HG02884 (cell line): ENCODE data around the gene NRCAM.
"Not testable (repeated sequence)": the region's sequence is repeated elsewhere in the genome, so short reads cannot be mapped to it uniquely, and the experiment has no call there.

Experiments
- ATAC-seq: cut with Tn5 transposase; IDR thresholded peaks from one replicate; pipeline ENCODE4 v1.9.1; 2021; ENCODE audit warnings: mild to moderate bottlenecking, moderate library complexity; ENCODE audit not compliant: unreplicated experiment

NRCAM gene

DNA sequence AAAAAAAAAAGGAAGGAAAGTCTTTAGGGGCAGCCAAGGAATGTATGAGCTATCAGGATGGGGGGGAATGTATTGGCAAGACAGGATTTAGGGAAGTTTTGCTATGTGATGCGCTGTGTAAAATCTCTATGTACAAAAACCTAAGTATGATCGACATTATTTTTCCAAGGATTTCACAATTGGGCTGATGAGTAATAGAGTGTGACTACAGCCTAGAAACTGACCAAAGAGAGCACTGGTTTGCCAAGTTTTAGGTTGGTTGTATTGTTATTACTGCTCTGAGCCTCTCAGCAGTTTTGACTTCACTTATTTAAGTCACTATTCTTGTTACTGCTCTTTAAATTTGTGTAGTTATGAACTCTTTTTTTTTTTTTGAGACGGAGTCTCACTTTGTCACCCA, 107.3 kb downstream of the NRCAM start:
- ATAC-seq: no peak

DNA sequence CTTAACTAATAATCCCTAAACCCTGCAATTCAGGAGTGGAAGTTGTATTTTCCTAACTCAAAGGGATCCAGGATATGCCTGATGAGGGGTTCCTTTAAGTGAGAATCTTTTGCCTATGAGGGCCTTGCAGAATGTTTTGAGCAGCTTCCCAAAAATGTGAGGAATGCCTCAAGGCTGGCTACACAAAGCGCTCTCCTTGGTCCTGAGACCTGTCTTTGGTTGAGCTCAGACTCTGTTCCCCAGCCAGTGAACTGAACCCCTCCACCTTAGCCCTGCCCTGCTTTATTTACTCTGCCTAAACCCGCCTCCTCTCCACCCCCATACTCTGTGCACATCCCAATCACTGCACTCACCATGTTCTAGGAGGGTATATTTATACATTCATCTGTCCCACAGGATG, 108.6 kb downstream of the NRCAM start:
- no peak for ATAC-seq

DNA sequence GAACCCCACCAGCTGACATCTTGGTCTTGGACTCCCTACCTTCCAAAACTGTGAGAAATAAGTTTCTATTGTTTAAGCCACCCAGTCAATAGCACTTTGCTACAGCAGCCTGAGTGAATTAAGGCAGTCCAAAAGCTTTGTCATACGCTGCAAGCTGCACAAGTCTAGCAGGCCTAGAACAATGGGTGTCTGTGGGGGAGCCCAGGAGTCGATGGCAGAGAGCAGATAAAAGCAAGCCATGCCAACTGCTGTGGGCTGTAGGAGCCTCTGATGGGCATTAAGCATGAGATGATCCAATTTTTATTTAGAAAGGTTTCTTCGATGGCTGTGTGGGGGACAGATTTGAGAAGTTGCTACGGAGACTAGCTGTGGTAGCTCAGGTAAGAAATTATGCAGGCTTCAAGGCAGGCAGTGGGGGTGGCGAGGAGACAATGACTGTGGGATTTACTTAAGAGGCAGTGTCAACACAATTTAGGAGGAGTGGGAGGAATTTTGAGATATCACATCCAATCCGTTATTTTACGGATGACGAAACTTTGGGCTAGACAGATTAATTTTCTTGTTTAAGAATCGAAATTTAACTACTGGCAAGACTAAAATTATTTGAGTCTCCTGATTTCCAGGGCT, 110.4 kb downstream of the NRCAM start:
- no peak for ATAC-seq

DNA sequence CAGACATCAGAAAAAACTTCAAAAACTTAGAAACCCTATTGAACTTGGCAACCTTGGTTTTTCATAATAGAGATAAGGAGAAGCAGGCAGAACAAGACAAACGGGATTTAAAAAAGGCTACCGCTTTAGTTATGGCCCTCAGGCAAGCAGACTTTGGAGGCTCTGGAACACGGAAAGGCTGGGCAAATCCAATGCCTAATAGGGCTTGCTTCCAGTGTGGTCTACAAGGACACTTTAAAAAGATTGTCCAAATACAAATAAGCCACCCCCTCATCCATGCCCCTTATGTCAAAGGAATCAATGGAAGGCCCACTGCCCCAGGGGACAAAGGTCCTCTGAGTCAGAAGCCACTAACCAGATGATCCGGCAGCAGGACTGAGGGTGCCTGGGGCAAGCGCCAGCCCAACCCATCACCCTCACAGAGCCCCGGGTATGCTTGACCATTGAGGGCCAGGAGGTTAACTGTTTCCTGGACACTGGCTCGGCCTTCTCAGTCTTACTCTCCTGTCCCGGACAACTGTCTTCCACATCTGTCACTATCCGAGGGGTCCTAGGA, 115.3 kb downstream of the NRCAM start:
- no peak for ATAC-seq

DNA sequence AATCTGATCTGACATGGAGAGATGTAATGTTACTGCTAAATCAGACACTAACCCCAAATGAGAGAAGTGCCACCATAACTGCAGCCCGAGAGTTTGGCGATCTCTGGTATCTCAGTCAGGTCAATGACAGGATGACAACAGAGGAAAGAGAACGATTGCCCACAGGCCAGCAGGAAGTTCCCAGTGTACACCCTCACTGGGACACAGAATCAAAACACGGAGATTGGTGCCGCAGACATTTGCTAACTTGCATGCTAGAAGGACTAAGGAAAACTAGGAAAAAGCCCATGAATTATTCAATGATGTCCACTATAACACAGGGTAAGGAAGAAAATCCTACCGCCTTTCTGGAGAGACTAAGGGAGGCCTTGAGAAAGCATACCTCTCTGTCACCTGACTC, 115.8 kb downstream of the NRCAM start:
- ATAC-seq: not testable (repeated sequence)

DNA sequence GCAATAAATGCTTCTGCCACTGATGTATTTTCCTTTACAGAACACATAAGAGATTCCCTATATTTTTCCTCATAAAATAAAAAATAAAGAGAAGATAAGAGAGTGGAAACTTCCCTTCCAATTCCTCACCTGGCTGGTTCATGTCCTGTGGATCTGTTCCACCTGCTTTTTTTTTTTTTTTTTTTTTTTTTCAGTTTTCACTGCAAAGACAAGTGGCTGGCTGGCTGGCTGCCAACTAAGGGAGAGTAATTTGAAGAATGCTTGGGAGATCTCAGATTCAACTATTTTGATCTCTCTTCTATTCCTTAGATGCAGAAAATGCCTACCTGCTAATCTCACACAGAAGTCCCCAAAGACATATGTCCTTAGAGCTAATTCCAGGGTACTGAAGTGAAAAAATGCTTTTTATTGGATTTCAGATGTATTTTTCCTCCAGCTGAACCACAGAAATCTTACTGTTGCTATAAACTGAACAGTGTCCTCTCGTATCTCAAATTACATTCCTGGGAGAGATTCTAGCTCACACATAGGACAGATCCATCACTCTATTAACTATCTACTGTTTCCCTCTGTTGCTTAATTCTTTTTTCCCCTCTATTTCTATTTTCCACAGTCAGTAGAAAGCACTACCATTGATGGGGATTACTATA, 120.8 kb downstream of the NRCAM start:
- ATAC-seq: no peak

DNA sequence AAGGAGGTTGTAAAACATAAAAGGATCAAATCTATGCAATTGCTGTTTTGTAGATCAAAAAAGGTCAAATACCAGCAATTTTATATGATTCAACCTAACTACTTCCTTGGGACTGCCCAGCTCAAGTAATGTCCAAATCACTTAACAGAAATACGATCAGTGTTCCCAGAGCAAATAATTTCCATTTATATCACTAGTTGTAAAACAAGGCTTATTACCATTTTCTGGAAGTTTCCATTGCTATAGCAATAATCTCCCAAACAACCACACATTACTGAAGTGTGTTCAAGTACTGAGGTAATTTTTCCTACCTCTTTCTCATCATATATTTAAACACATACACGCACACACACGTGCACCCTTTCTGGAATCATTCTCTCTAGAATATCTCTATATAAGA, 123.3 kb downstream of the NRCAM start:
- ATAC-seq: no peak

DNA sequence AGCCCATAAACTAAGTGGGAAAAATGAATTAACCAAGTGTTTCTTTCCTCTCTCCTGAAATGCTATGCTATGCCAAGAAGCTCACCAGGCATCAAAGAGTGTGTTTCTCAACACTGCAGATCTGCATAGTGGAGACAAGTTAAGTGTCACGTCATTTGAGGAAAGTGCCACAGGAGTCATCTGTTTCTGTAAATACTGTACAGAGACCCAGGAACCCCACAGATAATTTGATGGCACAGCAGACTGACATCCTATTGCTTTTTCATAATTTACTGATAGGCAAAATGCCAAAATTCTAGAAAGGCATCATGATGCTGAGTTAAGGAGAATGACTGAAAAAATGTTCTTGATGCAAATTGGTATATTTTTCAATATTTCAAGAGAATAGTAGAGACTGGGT, 124.3 kb downstream of the NRCAM start:
- no peak for ATAC-seq

DNA sequence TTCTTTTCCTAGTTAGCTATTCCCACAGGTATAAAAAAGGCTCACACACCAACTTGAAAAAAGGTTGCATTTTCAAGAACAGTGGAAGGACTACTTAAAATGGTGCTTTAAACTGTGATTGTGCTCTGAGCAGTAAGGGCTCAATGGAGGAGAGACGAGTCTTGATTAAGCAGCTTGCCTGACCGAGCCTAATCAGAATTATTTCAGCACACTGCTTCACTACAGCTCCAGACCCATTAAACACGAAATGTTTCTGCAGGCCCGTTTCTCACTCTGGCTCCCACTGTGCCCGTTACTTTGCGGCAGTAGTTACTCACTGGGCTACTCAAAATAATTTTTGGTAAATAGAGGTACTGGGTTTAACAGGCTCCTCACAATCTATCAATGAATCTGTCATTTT, 126.0 kb downstream of the NRCAM start:
- no peak for ATAC-seq

DNA sequence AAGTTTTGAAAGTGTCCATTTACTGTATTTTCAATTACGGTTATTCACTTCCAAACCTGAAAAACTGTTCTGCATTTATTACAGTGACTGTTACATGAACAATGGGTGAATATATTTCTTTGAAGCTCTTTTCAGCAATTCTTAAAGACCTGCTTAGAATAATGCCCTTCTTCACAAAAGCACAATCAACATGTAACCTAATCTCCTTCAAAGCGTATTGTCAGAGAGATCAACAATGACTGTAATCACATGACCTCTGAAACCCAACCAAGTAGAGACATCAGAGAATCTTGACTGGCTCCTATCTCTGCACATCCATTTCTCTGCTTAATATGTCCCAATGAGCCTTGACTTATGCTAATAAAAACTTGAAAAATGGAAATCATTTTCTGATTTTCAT, 126.7 kb downstream of the NRCAM start:
- ATAC-seq: no peak

DNA sequence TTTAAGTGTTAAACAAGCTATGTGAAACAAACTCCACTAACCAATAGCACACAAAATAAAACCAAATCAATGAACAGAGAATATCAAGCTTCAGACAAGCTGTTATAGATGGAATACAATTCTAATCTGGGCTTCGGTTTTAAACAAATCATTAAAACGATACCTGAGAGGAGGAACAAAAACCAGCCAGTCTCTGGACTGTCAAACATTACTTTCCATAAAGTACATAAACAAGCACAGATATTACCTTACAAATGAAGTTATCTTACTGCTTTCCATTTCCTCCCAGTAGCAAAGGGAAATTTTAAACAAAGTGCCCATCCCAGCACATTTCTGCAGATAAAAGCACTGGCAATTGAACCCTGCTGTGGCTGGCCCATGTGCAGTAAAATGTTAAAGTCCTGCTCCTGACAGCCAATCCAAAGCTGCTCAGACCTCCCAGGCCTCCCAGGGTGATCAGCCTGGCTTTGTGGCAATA, 128.0 kb downstream of the NRCAM start:
- peak; percentile 73 for ATAC-seq

DNA sequence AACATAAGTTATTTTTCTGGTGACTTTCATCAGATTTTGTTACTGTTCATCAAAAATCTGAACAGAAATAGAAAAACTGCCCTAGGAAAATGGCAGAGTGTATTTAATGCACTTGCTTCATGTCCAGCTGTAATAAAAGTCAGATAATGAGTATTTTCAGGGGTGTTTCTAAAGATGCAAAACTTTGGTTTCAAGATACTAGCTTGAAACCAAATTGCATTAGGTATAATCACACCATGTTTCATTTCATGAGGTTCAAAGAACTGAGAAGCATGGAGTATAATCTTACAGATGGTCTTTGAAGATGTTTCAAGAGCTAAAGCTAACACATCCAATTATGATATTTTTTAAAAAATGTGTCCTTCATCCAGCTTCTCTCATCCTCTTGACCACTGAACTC, 128.9 kb downstream of the NRCAM start:
- ATAC-seq: peak; percentile 41

DNA sequence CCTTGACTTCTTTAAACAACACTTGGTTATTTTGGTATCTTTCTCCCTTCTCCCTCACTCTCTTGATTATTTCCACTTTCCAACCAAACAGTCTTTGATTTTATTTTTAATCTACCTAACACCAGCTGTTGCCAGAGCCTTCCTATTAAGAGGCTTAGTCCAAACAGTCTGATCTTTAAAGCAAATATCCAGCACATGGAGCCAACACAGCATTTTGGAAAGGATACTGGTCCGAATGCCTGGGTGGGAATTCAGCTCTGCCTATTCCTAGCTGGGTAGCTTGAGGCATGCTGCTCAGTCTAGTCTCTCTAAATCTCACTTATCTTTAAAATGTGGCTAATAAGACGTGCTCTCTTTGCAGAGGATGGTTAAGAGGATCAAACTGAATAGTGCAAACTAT, 129.3 kb downstream of the NRCAM start:
- ATAC-seq: no peak

DNA sequence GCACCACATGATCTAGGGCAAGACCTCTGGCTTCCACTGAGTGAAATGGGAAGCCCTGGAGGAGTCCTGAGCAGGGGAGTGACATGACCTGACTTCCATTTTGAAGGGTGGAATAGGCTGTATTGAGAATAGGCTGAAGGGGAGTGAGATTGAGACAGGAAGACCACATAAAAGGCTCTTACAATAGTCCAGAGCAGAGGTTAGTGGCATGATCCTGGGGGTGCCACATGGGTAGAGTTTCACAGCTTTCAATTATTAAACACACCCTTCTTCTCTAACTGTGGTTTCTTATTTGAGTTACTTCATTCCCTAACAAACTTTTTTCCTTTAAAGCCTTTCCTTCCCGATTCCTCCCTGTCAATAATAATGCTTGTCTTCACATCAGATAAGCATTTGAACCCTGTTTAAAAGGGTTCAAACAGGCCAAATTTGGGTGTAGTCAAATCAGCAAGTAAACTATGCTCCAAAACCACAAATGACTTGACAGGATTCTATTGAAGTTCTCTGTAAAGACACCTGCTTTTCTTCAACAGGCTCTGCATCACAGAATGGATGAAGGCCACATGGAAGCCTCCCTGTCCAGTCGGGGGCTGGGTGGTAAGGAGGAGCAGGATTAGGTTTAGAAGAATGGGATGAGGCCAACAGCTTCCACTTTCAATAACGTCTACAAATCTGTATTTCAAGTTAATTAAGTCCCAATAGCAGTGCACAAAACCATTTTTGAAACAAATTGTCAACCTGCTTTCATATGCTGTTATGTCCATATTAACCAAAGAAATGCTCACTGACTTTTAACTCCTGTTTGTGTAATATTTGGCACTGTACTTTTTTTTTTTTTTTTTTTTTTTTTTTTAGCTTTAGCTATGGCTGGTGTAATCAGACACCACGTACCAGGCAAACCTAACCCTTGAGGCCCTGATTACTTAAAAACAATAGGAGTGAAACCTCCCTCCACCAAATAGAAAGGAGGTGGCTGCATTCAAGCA, 131.9 kb downstream of the NRCAM start:
- ATAC-seq: no peak

DNA sequence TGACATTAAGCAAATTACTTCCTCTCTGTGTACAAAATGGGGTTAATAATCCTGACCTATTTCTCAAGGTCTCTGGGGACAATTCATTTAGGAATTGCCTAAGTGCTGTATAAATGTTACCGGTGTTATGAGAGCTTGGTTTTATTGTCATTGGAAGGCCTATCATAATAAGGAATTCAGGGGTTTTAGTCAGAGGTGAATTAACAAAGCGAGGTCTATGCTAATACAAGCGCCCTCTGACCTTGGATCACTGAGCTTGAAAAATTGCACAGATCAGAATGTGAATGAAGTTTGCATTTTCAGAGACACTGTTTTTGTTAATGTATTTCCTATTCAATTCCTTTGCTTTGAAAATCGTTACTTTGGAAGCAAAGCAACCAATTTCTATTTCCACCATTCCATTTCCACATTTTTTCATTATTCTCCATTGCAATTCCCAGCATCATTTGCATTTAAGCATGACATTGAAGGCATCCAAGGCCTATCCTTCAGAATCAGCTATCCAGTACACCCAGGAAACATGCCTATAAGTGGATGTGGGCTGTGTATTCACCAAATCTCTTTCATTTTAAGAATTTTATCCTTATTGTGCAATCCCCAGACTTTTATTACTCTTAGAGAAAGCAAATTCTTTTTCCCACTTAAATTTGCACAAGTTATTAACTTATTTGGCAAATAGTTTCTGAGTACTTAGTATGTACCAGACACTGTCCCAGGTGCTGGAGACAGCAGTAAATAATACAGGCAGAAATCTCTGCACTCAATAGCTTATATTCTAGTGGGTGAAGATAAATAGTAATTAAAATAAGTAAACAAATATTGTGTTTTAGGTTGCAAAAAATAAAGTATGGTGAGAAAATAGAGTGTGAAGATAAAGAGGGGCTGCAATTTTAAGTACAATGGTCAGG, 133.1 kb downstream of the NRCAM start:
- ATAC-seq: no peak

DNA sequence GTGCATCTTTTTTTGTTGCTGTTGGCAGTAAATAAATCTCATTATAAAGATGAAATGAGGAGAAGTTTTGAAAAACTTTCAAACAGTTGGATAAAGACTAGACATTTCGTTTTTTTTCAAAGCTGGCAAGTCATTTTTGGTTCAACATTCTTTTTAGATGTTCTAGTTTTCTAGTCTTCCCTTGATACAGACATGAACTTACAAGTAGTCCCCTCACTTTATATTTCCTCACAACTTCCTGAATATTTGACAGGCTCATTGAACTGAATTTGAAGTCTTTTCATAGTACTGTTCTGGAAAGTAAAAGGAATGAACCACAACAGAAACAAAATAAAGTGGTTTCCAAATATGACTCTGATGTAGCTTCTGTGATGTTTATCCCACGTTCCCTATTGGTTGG, 134.2 kb downstream of the NRCAM start:
- ATAC-seq: no peak

DNA sequence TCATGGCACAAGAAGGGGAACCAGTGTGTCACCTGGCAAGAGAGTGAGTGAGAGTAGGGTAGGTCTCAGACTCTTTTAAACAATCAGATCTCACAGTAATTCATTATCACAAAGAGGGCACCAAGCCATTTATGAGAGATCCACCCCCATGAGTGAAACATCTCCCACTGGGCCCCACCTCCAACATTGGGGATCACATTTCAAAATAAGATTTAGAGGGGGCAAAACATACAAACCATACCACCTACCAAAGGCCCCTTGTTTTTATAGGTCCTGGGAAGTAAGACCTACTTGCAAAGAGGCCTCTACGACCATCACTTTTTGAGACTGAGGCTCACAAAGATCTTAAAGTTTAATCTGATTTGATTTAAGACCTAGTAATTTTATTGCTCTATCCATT, 134.9 kb downstream of the NRCAM start:
- no peak for ATAC-seq

DNA sequence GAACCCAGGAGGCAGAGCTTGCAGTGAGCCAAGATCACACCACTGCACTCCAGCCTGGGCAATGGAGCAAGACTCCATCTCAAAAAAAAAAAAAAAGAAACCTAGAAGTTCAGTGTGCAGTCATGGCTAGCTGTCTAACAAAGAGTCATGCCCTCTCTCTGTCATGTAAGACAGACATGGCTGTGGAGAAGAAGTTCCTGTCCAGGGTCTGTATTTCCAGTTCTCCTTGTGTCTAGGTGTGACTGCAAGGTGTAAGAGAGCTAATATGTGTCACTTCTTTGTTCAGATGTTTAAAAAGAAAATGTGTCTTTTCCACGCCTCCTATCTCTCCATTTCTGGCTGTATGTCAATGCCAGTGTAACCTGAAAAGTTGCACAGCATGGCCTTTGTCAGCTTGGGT, 139.5 kb downstream of the NRCAM start:
- ATAC-seq: no peak

DNA sequence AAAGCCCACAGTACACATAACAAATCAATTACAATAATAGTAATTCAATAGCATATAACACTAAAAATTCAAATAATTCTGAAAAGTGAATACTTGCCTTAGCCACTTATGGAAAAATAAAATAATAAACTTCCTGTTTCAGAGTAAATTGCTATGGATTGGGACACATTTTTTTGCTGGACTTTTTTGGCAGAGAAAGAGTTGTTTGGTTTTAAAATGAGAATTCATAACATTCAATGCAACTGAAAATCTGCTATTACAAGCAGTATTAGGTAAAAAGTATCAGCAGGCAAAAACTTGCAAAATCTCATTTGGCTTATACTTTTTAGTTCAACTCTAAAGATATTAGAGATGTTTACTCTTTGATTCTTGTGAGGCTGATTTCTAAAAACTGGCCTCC, 141.7 kb downstream of the NRCAM start:
- ATAC-seq: no peak

DNA sequence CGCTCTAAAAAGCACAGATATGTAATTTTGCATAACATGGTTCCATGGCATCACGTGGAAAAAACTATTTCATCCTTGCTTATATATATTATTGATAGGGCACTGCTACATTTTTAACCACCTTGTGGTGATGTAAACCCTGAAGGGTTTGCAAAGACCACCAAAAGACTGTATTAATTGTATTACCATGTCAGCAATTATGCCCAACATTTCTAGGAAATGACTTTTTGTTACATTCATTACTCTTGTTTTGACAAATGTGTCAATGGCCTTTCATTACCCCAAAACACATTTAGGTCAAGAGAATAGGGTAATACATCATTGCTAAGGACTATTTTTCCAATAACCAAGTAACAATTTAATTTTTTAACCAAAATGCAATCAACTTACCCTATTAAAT, 142.2 kb downstream of the NRCAM start:
- ATAC-seq: no peak
